ENCODE results near the gene SMARCD2.

SMARCD2 gene

DNA sequence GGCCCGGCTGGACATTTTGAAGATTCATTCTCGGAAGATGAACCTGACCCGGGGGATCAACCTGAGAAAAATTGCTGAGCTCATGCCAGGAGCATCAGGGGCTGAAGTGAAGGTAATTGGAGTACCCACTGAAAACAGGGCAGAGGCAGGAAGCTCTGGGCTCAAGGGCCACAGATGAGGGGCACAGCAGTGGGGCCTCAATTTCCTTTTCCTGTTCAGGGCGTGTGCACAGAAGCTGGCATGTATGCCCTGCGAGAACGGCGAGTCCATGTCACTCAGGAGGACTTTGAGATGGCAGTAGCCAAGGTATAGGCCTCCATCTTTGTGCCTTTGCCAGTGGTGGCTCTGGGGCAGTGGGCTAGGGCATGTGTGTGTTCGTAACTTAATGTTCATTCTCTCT is 11.0 kb downstream of the SMARCD2 start:
- no peak for DNase-seq

DNA sequence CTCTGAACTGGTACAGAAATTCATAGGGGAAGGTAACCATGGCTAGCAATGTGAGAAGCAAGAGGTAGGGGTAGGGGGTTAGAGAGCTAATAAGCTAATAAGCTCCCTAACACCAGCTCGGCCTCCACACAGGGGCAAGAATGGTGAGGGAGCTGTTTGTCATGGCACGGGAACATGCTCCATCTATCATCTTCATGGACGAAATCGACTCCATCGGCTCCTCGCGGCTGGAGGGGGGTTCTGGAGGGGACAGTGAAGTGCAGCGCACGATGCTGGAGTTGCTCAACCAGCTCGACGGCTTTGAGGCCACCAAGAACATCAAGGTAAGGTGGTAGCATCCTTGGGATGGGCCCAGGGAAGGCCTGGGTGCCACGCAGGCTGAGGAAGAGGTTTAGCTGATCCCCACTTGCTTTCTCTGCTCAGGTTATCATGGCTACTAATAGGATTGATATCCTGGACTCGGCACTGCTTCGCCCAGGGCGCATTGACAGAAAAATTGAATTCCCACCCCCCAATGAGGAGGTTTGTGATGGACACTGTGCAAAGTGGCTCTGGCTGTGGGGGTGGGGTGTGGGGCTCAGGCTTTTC is 11.5 kb downstream of the SMARCD2 start:
- no peak for DNase-seq

- no peak for DNase-seq
Observed at GRCh38 chr17:63830278-63830677, 12.2 kb downstream of the SMARCD2 start.

DNA sequence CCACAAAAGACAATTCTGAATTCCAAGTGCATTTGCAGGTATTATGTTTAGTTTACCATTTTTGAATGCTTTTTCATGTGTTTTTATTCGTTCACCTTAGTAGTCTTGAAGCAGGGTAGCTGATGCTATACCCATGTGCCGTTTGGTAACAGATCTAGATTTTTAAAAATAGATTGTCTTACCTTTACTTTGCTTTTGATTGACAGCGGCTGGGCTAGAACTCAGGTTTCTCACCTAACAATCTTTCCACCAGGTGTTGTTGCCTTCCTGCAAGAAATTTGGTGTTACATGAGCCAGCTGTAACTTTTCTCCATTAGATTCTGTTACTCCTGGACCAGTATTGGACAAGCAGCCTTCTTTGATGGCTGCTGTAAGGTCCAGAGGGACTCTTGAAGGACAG is 13.5 kb downstream of the SMARCD2 start:
- no peak for DNase-seq

GRCh38 chr17:63827801-63828221 is 14.7 kb downstream of the SMARCD2 start:
- DNase-seq = no peak

- peak; percentile 95 for DNase-seq
Observed at GRCh38 chr17:63827002-63827800, 15.3 kb downstream of the SMARCD2 start, which contains the start of the genes FTSJ3 and PSMC5. Gene FTSJ3, minus strand, starts transcription at chr17:63827663. Its CDS starts 761 bp downstream, at chr17:63826902. Gene PSMC5, plus strand, starts transcription at chr17:63827431. Its CDS starts 60 bp downstream, at chr17:63827491.

- DNase-seq = no peak
Observed at GRCh38 chr17:63826468-63827001, 15.9 kb downstream of the SMARCD2 start.

DNA sequence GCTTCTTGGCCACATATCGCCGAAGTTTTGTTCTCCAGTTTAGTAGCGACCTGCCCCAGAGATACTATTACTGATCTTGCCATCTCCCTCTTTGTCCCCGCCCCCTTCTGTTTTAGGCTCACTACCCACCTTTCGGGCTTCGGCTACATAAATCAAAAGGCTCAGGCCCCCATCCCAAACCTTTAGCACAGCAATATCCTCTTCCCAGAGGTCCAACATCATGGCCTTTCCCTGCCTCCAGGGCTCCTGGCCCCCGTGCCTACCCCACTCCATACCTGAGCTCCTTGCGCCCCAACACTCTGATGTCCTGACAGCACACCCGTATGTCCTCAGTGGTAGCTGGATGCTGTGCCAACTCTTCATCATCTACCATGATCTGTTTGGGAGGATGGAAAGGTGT is 18.1 kb downstream of the SMARCD2 start:
- DNase-seq = no peak

DNA sequence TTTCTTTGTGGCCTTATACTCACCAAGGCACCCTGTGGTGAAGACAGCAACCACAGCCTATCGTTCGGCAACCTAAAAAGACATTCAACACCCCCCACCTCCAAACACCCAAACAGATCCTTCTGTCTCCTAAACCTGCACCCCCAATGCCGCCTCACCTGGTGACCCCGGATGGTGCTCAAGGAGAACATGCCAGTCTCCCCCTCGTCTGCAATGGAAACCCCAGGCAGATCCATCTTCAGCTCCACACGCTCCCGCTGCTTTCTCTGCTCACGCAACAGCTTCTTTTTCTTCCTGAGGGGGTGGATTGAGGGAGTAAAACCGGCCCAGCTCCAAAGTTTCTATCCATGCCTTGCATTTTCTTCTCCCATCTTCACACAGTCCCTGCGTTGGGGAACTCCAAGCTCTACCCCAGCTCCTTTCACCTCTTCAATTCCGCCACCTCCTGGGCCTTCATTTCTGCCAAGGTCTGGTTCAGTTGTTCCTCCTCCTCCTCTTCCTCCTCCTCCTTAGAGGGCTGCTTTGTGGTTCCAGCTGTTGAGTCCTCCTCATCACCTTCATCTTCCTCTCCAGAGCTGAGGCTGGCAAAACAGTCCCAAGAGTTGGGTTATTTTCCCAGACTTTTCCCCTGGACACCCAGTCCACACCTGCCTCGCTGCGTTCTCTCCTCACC is 18.7 kb downstream of the SMARCD2 start:
- DNase-seq = no peak

DNA sequence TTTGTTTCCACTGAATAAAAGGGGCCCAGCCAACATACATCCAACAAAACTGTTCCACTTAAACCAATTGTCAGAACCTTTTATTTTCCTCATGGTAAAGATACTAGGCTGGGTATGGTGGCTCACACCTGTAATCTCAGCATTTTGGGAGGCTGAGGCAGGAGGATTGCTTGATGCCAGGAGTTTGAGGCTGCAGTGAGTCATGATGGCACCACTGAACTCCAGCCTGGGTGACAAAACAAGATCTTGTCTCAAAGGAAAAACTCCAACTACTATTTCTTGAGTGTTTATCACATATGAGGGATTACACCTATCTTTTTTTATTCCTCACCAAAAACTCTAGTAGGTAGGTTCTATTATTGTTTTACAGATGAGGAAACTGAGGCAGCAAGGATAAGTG is 19.9 kb downstream of the SMARCD2 start:
- no peak for DNase-seq

- no peak for DNase-seq
Observed at GRCh38 chr17:63821804-63822203, 20.7 kb downstream of the SMARCD2 start.

- no peak for DNase-seq
Observed at GRCh38 chr17:63820963-63821561, 21.4 kb downstream of the SMARCD2 start.

DNA sequence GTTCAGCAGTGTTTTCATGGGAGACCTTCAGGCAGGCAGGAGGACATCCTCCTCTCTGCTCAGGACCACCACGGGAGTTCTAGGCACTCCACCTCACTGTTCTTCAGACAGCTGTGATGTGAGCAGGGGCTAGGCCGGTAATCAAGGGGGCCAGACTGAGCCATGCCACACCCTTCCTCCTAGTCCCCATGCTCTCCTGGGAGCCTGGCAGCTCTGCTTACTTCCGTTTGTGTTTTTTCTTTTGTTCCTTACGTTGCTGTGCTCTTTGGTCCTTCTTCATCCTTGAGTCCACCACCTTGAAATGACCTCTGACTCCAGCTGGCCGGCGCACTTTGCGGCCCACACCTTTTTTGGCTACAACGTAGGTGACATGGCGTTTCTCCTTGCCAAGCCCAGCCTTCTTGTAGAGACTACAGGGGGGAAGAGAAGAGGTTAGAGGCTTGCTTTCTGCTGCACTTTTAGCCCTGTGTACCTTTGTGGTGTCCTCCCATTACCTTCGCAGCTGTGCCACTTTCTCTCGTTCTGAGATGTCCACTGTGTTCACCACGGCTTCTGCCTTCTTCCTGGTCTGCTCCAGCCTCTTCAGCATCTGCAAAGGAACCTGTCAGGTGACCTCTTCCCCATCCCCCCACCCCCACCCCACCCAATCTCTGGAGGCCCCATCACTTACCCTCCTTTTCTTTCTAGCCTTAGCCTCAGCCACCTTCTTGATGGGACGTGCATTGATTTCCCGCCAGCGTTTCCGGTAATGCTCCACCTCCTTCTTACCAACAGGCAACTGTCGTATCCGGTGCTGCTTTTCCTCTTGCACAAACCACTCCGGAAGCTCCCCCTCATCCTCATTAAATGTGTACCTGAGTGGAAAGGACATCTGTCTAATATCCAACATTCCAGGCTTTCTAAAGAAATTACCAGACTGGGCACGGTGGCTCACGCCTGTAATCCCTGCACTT is 22.6 kb downstream of the SMARCD2 start:
- no peak for DNase-seq

- no peak for DNase-seq
Observed at GRCh38 chr17:63819131-63819530, 23.4 kb downstream of the SMARCD2 start.

GRCh38 chr17:63817736-63818385 is 24.6 kb downstream of the SMARCD2 start:
- DNase-seq = no peak

GRCh38 chr17:63816669-63817068 is 25.8 kb downstream of the SMARCD2 start:
- DNase-seq = no peak

DNA sequence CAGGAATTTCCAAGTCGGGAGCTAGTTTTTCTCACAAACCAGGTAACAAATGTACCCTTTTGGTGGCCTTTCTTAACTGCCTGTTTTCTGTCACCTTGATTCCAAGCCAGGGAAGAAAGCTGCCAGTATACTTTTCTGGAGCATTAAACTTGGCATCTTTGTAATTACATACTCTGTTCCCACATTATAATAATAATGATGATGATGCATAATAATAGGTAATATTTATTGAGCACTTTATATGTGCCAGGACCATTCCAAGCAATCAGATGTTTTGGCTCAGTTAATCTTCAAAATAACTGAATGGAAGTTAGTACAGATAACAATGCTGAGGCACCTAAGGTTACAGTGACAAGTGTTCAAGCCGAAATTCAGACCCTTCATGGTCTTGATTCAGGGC is 26.4 kb downstream of the SMARCD2 start:
- DNase-seq = no peak

DNA sequence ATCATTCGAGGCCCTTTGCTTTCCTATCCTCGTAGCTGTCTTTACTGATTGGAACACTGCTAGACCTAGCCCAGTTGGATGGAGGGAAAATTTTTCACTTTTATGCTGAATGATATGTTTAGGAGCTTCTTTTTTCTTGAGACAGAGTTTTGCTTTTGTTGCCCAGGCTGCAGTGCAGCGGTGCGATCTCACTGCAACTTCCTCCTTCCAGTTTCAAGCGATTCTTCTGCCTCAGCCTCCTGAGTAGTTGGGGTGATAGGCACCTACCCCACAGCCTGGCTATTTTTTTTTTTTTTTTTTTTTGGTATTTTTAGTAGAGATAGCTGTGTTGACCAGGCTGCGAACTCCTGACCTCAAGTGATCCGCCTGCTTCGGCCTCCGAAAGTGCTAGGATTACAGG is 32.5 kb downstream of the SMARCD2 start:
- DNase-seq = no peak

DNA sequence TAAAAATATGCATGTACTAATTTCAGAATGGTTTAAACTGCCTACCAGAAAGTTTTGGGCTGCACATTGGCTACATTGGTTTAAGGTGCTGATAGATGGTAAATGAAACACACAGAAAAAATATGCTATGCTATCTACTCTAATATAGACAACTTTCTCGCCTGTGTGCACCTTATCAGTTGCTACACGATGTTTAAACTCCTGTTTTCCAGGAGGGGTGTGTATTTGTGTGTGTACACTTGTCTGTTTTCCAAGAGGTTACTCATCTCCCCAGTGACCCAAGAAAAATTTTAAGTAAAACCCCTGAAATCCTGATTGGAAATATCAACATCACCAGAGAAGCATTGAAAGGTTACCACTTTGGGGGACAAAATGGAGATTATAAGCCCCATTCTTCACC is 36.9 kb downstream of the SMARCD2 start:
- no peak for DNase-seq

- no peak for DNase-seq
Observed at GRCh38 chr17:63804328-63804727, 38.2 kb downstream of the SMARCD2 start.

DNA sequence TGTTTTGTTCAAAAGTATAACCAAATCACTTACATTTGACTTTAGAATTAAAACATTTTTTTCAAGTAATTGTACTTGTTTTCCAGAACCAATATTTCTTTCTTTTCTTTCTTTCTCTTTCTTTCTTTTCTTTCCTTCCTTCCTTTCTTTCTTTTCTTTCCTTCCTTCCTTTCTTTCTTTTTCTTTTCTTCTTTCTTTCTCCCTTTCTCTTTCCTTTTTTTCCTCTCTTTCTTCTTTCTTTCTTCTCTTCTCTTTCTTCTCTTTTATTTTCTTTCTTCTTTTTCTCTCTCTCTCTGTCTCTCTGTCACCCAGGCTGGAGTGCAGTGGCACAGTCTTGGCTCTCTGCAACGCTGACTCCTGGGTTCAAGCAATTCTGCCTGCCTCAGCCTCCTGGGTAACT is 41.7 kb downstream of the SMARCD2 start:
- DNase-seq = no peak

Data from activated effector memory CD4-positive, alpha-beta T cell treated with Interleukin-2 at 50 U/mL for 16 hours (primary cell).